MM.1S (cell line): ENCODE data around the gene RTCB.
"Not testable (repeated sequence)": the region's sequence is repeated elsewhere in the genome, so short reads cannot be mapped to it uniquely, and the experiment has no call there.

Source experiments
- DNase-seq: peaks from one replicate; pipeline ENCODE4 v3.0.0-alpha.2; 2015
- H2AFZ ChIP-seq: fragments of 300-600 bp; sonication (generic); 2 replicates; pipeline ENCODE4 v1.6.0; 2016; ENCODE audit warnings: antibody characterized with exemption, low read length
- H3F3A ChIP-seq: fragments of 300-600 bp; sonication (generic); 2 replicates; pipeline ENCODE4 v1.6.1; 2016; ENCODE audit warnings: mild to moderate bottlenecking, antibody characterized with exemption, low read length, moderate library complexity, mixed read lengths; ENCODE audit not compliant: insufficient read depth
- H3K27ac ChIP-seq: fragments of 300-600 bp; sonication (generic); 2 replicates; pipeline ENCODE4 v1.5.1; 2016; ENCODE audit warnings: mild to moderate bottlenecking, low read length
- H3K27me3 ChIP-seq: fragments of 300-600 bp; sonication (generic); replicated peaks from 2 replicates; pipeline ENCODE4 v1.6.0; 2016; ENCODE audit warnings: low read length; ENCODE audit not compliant: insufficient read depth
- H3K36me3 ChIP-seq: fragments of 300-600 bp; sonication (generic); replicated peaks from 2 replicates; pipeline ENCODE4 v1.6.1; 2016; ENCODE audit warnings: mild to moderate bottlenecking, low read length, mixed read lengths; ENCODE audit not compliant: insufficient read depth
- H3K4me1 ChIP-seq: fragments of 300-600 bp; sonication (generic); 2 replicates; pipeline ENCODE4 v1.6.1; 2016; ENCODE audit warnings: low read length, mixed read lengths
- H3K4me2 ChIP-seq: fragments of 300-600 bp; sonication (generic); 2 replicates; pipeline ENCODE4 v1.6.0; 2016; ENCODE audit warnings: low read depth, low read length
- H3K4me3 ChIP-seq: fragments of 300-600 bp; sonication (generic); 2 replicates; pipeline ENCODE4 v1.5.1; 2016; ENCODE audit warnings: low read length, mixed read lengths
- H3K79me2 ChIP-seq: fragments of 300-600 bp; sonication (generic); 2 replicates; pipeline ENCODE4 v1.6.1; 2016; ENCODE audit warnings: mixed run types, low read length, mixed read lengths
- H3K9ac ChIP-seq: fragments of 300-600 bp; sonication (generic); 2 replicates; pipeline ENCODE4 v1.6.1; 2016; ENCODE audit warnings: low read length, mixed read lengths
- H3K9me2 ChIP-seq: fragments of 300-600 bp; sonication (generic); replicated peaks from 2 replicates; pipeline ENCODE4 v1.6.1; 2016; ENCODE audit warnings: mild to moderate bottlenecking, low read length, mixed read lengths; ENCODE audit not compliant: insufficient read depth
- H3K9me3 ChIP-seq: fragments of 300-600 bp; sonication (generic); replicated peaks from 2 replicates; pipeline ENCODE4 v1.6.1; 2016; ENCODE audit warnings: mild to moderate bottlenecking, low read length, mixed read lengths; ENCODE audit not compliant: insufficient read depth
- H4K20me1 ChIP-seq: fragments of 300-600 bp; sonication (generic); 2 replicates; pipeline ENCODE4 v1.6.1; 2016; ENCODE audit warnings: mild to moderate bottlenecking, low read length, moderate library complexity, mixed read lengths; ENCODE audit not compliant: insufficient read depth
- EZH2 ChIP-seq: fragments of 300-600 bp; sonication (generic); optimal IDR thresholded peaks from 2 replicates; pipeline ENCODE3; 2017; ENCODE audit warnings: low read depth, mild to moderate bottlenecking, antibody characterized with exemption, low read length, mixed read lengths
- EZH2phosphoT487 ChIP-seq: fragments of 300-600 bp; sonication (generic); IDR thresholded peaks from 2 replicates; pipeline ENCODE4 v1.6.1; 2018; ENCODE audit warnings: antibody characterized with exemption, low read length
- TF ChIP-seq, protein P1 (sequence below): fragments of 300-600 bp; sonication (generic); IDR thresholded peaks from 2 replicates; pipeline ENCODE4 v1.5.1; 2016; ENCODE audit warnings: antibody characterized with exemption, low read length, mixed read lengths

Gene RTCB

DNA sequence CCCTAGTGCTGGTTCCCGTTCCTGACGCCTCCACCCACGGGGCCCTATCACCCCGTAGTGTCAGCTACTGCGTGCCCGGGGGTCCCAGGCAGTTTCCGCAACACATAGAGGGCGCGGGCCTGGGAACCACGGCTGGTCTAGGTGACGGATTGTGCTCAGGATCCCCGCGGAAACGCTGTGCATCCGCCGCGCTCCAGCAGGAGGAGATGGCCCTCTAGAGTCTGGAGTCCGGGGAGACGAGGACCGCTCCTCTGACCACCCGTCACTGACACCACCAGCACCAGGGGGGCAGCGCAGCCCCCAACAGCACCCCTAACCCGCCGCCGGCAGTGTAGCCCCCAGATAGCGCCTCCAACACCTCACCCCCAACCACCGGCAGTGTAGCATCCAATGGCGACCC is 58.8 kb downstream of the RTCB start:
- no peak overlapping the region for H2AFZ ChIP-seq
- no peaks in the 10 kb centered on the region for H3K27me3 ChIP-seq
- H3K9me2 ChIP-seq, result no peaks in the 10 kb centered on the region
- no peaks in the 10 kb centered on the region for H3K36me3 ChIP-seq
- no peak for DNase-seq
- no peak overlapping the region for H3K4me2 ChIP-seq
- H3F3A ChIP-seq, result no peaks in the 10 kb centered on the region
- no peaks in the 10 kb centered on the region for H3K79me2 ChIP-seq
- no peaks in the 10 kb centered on the region for H3K4me1 ChIP-seq
- no peak overlapping the region for H3K27ac ChIP-seq
- no peak overlapping the region for H3K4me3 ChIP-seq
- no peak overlapping the region for H3K9ac ChIP-seq
- TF ChIP-seq, protein P1, sequence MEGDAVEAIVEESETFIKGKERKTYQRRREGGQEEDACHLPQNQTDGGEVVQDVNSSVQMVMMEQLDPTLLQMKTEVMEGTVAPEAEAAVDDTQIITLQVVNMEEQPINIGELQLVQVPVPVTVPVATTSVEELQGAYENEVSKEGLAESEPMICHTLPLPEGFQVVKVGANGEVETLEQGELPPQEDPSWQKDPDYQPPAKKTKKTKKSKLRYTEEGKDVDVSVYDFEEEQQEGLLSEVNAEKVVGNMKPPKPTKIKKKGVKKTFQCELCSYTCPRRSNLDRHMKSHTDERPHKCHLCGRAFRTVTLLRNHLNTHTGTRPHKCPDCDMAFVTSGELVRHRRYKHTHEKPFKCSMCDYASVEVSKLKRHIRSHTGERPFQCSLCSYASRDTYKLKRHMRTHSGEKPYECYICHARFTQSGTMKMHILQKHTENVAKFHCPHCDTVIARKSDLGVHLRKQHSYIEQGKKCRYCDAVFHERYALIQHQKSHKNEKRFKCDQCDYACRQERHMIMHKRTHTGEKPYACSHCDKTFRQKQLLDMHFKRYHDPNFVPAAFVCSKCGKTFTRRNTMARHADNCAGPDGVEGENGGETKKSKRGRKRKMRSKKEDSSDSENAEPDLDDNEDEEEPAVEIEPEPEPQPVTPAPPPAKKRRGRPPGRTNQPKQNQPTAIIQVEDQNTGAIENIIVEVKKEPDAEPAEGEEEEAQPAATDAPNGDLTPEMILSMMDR, result no peak
- no peaks in the 10 kb centered on the region for H3K9me3 ChIP-seq
- no peaks in the 10 kb centered on the region for H4K20me1 ChIP-seq

DNA sequence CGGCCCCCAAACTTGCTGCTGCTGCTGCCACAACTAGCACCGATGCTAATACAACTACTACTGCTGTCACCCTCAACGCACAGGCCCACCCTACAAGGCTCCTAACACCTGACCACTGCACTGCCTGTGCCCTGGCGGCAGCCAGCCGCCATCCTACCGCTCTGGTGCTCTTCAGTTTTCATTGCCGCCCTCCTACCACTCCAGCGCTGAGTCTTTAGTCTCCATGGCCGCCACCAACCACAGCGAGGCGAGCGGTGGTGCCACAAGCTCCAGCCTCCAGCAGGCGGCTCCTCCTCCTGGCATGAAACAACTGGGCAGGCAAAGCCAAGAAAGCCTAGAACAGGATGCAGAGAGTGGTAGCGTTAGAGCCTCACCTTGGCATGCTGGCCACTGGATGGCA is 59.4 kb downstream of the RTCB start:
- no peak overlapping the region for H2AFZ ChIP-seq
- H3K27ac ChIP-seq, result no peak overlapping the region
- H3K4me3 ChIP-seq, result no peak overlapping the region

DNA sequence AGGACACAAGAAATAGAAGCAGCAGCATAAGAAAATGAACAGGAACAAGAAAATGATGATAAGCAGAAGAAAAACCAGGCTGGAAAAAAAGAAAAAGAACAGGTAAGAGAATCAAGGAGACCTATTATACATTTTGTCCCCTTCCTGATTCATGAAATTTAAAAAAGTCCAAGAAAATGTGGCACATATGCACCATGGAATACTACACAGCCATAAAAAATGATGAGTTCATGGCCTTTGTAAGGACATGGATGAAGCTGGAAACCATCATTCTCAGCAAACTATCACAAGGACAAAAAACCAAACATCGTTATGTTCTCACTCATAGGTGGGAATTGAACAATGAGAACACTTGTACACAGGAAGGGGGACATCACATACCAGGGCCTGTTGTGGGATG is 60.2 kb downstream of the RTCB start:
- not testable (repeated sequence) for H3K79me2 ChIP-seq

More for the DNA sequence above, 59.4 kb downstream of the RTCB start:
- Histone ChIP-seq H3K36me3 (no peaks in the 10 kb centered on the region), H3K79me2 (no peaks in the 10 kb centered on the region), H4K20me1 (no peaks in the 10 kb centered on the region), H3K4me1 (no peaks in the 10 kb centered on the region), H3K9me2 (no peaks in the 10 kb centered on the region), H3F3A (no peaks in the 10 kb centered on the region), H3K4me2 (no peak overlapping the region), H3K9me3 (no peaks in the 10 kb centered on the region), H3K27me3 (no peaks in the 10 kb centered on the region), H3K9ac (no peak overlapping the region)
- no peak for DNase-seq
- TF ChIP-seq EZH2 (no peak), EZH2phosphoT487 (no peak)
- TF ChIP-seq, protein P1, result no peak

DNA sequence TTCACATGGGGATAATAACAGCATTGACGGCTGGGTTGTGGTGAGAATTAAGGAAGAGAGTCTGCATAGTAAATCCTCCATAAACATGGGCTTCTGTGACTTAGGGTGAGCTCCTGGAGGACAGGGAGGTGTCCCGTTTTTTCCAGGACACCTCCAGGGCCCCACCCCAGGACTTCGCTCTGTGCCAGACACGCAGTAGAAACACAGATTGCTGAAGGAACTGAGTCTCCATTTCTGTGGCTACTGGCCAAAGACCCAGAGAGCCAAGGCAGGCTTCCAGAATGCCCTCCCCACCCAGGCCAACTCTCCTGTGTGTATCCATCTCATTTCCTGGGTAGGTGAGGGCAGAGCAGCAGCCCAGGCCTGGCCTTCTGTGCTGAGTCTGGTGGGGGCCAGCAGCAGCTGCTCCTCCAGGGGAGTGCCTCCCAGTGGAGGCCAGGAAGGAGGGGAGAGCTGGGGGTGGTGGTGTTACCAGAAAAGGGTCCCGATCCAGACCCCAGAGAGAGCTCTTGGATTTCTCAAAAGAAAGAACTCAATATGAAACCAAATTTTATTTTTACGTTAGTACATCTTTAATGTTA is 63.9 kb downstream of the RTCB start:
- H4K20me1 ChIP-seq, result no peaks in the 10 kb centered on the region
- no peak for DNase-seq

More for the DNA sequence above, 60.2 kb downstream of the RTCB start:
- not testable (repeated sequence) for DNase-seq, H3F3A ChIP-seq, H3K9ac ChIP-seq, H3K4me3 ChIP-seq, H3K4me2 ChIP-seq, H3K9me2 ChIP-seq, H3K4me1 ChIP-seq, H3K27ac ChIP-seq, H3K27me3 ChIP-seq, H3K36me3 ChIP-seq, H4K20me1 ChIP-seq, H3K9me3 ChIP-seq, H2AFZ ChIP-seq

More for the DNA sequence above, 63.9 kb downstream of the RTCB start:
- H3F3A ChIP-seq, result no peaks in the 10 kb centered on the region
- H3K79me2 ChIP-seq, result no peaks in the 10 kb centered on the region
- no peak overlapping the region for H3K9ac ChIP-seq
- H3K4me2 ChIP-seq, result no peak overlapping the region
- no peak overlapping the region for H3K27ac ChIP-seq
- no peak overlapping the region for H2AFZ ChIP-seq
- H3K27me3 ChIP-seq, result no peaks in the 10 kb centered on the region
- H3K9me3 ChIP-seq, result no peaks in the 10 kb centered on the region
- no peaks in the 10 kb centered on the region for H3K36me3 ChIP-seq
- no peak overlapping the region for H3K4me3 ChIP-seq
- no peaks in the 10 kb centered on the region for H3K4me1 ChIP-seq
- TF ChIP-seq, protein P1, result no peak
- no peak for TF ChIP-seq EZH2phosphoT487
- no peak for TF ChIP-seq EZH2
- no peaks in the 10 kb centered on the region for H3K9me2 ChIP-seq
